ENCODE data around the gene CASP12.

The CASP12 gene

DNA sequence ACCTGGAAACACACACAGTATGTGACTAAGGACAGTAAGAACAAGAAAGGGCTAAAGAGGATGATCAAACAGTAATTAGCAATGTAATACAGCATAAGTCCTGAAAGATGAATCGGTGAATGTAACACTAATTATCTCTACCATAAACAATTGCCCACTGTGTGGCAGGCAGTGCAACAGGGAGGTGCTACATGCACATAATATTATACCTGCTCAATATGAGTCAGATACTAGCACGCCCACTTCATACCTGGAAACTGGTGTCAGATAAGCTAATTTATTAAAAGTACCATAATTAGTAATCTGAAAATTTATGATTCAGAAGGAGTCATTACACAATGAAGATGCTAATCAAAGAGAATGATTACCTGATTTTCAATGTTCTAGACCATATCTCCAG, 14.9 kb downstream of the CASP12 start:
- DNase-seq = no peak

DNA sequence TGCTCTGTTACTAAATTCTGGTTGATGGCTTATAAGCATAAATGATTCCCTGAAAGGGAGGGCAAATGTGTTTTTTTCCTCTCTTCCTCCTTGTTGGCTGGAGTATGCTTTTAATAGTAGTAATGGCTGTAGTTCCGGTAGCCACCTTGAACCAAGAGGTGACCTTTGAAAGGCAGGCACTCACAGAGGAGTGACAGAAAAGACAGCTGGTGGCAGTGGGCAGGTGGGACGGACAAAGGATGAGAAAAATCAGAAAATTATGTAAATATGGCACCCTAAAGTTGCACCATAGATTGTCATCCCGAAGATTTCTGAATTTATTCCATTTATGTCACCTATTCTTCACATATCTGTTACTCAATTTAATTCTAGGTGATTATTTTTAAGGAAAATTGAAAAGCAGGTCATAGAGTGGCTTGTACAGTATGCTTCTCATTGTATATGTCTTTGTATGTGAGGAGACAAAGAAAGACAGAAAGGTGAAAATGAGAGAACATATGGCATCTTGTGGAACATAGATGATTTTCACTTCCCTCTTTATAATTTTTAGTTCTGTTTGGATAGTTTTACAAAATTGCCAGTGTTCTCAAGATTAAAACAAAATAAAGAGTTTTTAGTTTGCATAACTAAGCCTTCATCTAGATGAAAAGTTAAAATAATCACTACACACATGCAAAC, 17.0 kb downstream of the CASP12 start:
- no peak for DNase-seq

DNA sequence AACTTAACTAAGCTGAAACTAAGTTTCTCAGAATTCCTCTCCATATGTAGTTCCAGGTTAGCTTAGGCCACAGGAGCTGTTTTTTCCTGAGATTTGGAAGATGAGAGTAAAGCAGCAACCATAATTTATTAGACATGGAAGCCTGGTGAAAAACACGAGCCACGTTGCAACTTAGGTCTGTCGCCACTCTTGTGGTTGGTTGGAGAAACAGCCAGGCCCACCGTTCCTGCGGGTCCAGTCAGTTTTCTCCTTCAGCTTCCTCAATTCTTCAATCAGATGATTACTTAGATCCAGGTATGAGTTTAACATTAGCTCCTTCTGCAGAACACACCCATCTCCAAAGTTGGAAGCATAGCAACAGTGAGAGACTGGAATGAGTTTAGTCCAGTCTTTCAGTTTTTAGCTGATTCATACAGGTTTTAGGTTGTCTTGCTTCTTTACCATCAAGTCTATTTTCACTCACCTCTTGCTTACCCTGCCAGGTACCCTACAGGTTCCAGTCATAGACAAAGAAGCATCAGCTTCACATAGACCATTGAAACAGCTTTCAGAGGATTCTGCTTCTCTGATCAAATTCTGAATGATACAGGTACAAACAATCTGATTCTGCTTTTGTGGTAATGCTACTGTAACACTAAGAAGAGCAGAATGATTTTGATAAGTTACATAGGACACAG, 18.6 kb downstream of the CASP12 start:
- DNase-seq = no peak

DNA sequence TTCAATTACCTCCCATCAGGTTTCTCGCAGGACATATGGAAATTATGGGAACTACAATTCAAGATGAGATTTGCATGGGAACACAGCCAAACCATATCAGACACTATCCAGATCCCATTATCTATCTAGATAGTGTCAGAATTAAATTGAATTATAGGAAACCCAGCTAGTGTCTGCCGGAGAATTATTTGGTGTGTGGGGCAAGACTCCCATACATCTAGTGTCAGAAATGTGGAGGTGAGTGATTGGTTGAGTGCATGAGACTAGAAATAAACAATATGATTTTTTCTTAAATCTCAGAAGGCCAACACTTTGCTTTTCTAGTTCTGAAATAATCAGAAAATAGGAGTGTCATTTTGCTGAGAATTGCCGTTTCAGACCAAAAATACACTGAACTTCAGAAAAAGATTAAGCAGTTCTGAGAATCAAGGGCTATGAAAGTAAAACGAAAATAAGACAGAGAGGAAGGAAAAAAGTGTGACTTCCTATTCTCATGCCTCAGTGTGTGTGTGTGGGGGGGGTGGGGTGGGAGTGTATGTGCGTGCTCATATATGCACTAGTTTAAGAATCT, 21.3 kb downstream of the CASP12 start:
- no peak for DNase-seq

DNA sequence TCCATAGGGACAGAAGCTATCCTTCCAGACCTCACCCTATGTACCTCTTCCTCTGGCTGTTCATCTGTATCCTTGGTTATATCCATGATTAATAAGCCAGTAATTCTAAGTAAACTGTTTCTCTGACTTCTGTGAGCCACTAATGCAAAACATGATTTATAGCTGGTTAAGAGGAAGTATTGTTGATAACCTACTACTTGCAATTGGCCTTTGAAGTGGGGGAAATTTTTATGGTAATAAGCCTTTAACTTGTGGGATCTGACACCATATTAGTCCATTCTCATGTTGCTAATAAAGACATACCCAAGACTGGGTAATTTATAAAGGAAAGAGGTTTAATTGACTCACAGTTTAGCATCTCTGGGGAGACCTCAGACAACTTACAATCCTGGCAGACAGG, 21.9 kb downstream of the CASP12 start:
- DNase-seq = no peak

DNA sequence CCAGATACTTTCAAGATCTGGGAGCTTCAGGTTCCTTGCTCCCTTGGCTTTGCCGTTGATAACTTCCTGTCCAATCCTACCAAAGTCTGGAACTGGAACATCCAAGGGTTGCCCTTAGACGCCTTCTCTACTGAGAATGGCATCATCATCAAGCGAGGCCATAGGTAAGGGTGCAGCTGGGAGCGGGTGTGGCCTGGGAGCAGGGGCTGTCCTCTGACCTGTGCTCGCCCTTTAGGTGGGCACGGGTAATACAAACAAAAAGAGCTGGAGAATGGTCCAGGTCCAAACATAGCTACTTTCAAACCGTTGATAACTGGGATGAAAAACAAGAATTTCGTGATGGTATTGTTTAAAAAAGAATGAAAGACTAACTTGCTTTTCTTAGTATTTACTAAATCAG, 25.0 kb downstream of the CASP12 start:
- no peak for DNase-seq

DNA sequence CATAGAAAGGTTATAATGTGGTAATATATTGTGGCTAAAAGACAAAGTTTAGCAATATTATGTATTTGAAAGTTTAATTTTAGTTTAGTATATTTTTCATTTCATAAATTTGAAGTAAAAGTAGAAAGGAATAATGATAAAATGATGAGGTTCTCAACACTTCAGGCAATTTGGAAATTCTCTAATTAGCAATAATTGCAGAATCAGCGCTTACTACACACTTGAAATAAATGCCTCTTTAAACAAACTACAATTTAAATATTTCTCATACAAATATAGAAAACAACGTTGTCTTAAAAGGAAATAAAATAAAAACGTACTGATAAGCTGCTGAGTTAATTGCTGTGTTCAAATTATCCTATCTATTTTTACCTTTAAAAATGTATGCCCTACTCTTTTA, 25.9 kb downstream of the CASP12 start:
- DNase-seq = no peak

DNA sequence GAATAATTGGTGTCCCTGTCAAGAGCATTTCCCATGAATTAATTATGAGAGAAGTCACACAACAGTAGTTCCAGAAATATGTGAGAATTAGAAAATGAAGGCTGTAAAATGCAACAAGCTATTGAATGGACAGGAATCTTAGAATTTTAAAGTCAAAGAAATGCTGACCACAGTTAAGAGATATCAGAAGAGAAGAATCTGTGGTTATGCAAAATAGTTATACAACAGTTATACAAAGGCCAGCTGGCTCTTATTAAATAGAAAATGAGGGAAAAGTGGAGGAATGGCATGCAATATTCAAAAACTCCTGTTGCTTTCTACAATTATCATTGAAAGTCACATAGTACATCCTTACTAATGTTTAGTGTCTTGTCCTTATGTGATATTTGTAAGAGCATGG, 27.4 kb downstream of the CASP12 start:
- no peak for DNase-seq

DNA sequence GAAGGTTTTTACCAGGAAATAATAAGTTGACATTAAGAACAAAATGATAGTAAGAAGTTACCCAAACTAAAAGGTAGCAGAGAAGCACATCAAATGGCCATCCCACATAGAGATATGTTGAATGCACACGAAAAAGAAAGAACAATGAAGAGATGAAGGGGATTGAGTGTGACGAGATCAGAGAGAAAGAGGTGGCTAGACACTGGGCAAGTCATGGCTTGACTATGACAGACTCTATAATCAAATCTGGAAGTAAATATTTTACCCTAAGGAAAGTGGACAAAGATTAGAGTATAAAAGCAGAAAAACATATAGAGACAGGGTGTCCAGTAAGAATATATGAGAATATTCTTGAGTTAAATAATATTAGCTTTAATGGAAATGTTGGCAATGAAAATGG, 31.4 kb downstream of the CASP12 start:
- no peak for DNase-seq

DNA sequence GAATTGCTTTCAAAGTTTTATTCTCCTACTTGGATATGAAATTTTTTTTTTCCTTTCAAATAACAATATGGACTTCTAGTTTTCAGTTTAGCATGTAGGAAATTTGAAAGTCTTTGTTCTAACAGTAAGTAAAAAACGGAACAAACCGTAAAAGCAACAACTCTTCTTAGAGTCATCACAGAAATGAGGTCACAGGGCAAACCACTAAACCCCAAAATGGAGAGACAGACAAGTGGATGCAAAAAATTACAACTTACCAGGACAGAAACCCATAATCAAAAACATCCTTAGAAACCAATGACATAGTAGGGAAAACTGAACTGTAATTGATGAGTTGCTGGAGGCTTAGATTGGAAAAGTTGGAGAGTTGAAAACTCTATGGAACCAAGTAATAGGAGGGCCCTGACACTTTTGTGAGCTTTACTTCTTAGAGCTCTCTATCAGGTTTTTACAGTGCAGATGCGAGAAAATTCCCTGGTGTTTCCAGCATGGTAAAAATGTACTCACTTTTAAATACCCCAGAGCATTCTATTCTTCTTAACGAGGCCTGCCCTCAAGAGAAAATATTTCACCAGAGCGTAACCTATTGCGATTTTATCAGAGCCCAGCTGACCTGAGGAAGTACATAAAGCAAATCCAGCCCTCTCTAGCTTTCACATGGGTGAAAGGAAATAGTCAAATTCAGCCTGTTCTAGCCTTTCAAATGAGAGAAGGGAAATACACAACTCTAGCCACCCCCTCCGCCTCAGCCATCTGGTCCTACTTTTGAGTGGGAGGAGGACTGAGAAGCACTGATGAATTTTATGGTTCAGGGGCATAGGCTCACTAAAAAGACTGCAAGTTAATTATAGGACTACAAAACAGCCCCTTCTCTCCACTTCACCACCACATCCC, 39.1 kb downstream of the CASP12 start:
- DNase-seq = no peak

DNA sequence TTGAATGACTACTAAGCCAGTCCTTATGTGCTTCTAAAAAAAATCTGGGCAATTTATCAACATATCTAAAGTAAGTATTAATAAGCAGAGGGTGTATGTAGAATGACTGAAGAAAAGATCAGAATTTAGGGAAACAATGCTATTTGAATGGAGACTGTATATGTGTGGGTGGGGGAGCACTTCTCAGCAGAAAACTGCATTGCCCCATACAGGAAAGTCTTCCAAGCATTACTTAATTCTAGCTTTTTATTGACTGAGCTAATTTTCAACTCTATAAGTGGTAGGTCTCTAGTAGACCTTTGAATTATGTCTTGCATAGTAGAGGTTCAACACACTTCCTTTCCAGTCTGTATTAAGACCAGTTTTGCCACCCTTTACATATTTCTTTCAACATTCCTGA, 41.7 kb downstream of the CASP12 start:
- DNase-seq = no peak

DNA sequence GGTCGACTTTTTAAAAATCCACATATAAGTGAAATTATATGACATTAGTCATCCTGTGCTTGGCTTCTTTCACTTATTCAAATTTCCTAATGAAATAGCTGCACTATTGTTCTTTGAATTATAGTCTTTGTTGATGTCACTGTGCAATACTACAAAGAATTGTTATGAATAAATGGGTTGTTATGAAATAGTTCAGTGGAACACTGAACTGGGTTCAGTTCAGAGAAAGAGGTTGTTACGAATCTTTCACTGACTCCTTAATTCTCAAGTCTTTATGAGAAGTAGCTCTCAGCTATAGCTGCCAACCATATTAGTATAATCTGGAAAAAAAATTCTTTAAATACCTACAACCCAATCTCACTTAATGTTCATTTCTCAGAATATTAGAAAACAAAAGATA, 42.3 kb downstream of the CASP12 start:
- DNase-seq = no peak

DNA sequence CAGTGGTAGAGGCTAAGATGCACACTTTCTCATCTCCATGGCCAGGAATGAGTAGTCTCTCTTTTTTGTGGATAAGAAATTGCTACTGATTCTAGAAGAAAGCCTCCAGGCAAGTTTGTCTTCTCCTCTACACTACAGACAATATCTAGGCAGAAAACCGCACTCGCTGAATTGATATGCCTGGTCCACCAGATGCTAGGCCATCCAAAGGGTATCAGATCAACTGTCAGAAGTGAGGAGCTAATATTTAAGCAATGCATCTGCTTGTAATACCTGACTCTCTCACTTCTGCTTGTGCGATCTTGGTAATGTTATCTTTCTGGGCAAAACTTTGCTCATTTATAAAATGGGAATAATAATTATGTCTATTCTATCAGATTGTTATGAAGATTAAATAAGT, 45.0 kb downstream of the CASP12 start:
- no peak for DNase-seq

DNA sequence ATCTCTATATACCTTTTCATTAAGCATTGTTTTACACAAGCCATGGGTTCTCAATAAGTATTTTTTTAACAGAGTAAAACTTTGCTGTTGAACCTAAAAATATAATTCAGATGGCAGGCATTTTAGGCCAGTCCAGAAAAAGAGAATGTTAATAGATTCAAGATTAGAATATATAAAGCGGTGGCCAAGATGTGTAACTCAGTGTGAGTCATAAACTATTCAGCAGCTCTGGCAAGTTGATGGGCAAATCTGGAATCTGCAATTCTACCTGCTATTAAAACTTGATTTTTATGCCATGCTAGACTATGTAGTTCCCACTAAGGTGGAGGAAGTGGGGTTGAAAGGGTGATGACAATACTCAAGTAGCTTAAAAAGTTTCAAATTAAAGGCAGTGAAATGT, 45.4 kb downstream of the CASP12 start:
- DNase-seq = no peak

DNA sequence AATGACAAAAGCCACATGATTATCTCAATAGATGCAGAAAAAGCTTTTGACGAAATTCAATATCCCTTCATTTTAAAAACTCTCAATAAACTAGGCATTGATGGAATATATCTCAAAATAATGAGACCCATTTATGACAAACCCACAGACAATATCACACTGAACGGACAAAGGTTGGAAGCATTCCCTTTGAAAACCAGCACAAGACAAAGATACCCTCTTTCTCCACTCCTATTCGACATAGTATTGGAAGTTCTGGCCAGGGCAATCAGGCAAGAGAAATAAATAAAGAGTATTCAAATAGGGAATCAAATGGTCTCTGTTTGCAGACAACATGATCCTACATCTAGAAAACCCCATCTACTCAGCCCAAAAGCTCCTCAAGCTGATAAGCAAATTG, 52.0 kb downstream of the CASP12 start:
- DNase-seq = no peak

DNA sequence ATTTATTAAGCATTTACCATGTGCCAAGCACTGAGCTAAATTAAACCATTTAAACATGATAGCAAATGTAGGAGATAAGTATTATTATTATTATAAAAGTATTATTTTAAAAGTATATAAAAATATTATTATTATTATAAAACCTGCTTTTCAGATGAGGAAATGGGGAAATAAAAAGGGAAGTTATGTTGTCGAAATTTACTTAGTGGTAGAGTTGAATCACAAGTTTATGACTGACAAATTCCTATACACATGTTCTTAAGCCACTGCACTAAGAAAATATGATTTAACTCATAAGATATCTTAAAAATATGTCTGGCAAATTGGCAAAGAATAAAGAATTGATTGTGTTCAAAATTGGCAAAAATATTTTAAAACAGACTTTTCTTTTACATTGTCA, 53.8 kb downstream of the CASP12 start:
- DNase-seq = no peak

DNA sequence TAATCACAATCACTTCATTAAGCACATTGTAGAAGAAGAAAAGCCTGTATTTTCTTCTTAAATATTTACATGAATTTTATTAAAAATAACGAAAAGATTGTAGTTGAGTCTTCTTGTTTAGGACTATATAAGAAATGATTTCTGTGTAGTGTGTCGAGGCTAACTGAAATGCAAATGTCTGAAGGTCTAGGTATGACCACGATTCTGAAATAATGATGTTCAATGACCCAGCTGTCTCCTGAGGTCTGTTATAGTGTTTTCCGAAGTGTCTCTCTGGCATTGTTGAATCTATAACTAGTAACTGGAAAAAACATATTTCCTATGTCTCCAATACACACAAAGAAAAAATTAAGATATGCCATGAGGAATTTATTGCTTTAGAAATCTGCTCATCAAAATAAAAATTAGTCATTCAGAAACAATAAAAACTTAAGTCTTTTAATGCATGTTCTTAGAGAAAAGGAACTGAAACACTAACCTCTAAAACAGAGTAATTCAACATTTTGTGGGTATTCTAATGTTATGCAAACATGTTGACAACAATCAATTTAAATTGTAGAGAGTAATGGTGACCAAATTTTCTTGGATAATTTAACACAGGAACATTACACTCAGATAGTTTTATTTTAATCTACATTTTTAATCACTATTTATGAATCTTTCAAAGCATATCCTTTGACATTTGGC, 55.0 kb downstream of the CASP12 start:
- DNase-seq = no peak

DNA sequence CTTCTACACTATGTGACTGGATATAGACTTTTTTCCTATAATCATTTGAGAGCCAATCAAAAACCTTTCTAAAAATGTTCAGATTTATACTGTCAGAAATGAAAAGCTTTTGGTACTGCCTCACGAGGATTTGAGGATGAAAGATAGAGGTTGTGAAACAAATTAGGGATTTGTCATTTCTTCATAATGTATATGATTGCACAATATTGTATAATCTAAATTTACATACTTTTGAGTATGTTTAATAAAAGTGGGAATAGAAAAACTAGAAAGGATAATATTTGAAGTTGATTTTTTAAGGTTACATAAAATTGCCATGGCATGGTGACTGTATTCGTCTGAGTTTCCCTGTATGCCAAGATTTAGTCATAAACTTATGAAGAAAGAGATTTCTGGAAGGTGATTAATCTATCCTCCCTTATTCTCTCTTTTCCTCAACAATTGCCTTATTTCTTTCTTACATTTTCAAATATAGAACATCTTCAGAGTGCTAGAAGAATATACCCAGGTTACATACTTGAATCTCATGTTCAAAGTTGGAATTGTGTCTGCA, 56.2 kb downstream of the CASP12 start:
- DNase-seq = no peak

DNA sequence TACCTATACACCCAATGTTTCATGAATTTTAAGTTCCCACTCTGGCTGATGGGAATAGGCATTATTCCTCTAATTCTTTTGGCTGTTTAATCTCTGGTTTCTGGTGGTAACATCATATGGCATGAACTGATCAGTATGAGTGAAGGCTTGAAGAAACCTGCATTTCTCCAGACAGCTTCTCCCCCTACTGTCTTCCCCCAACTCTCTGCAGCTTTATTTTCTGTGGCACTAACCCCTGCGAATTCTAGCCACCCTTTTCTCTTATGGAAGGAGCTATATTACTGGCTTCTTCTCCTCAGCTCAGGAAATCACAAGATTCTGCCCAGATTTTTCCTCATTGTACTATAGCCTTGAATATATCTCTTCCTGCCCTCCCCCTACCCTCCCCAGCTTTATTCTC, 57.1 kb downstream of the CASP12 start:
- no peak for DNase-seq

DNA sequence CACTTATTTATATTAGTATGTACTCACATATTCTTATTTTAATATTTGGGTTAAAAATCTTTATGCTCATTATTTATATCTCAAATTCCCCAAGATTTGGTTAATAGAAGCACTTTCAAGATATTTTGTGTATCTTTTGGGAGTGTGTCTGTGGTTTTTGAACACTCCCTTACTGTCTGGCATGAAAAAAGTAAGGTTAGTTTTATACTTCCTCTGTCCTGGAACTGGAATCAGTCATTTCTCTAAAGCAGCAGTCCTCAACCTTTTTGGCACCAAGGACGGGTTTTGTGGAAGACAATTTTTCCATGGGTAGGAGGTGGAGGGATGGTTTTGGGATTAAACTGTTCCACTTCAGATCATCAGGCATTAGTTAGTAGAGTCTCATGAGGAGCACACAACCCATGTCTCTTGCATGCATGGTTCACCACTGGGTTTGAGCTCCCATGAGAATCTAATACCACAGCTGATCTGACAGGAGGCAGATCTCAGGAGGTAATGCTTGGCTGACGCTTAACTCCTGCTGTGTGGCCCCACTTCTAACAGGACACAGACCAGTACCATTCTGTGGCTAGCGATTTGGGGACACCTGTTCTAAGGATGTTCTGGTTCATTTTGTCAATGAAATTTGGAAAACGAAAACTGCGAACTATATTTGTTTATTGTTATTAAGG, 60.2 kb downstream of the CASP12 start:
- DNase-seq = no peak

DNA sequence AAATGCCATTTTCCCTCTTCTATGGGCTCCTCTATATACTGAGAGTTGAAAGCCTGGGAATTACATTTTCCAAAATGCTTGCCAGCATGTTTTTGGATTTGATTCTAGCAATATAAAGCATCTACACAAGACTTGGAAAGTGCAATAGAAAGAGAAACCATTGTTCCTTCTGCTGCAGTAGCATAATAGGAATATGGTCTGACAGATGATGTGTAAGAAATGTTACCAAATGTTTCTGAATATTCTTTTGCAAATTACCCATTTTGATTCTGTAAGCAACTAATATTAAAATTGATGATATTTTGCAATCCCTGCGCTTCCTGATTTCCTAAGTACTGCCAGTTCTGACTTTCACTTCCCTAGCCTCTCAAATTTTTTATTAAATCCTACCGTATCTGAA, 61.6 kb downstream of the CASP12 start:
- DNase-seq = no peak

All from activated naive CD4-positive, alpha-beta T cell treated with anti-CD3 and anti-CD28 coated beads, Interleukin-2, amount 50 U/mL, for 16 hours (primary cell).